DMS153 treated with DMSO at 0.1 percent for 48 hours (cell line): ENCODE results near the gene APOL1.
"Not testable (repeated sequence)": the region's sequence is repeated elsewhere in the genome, so short reads cannot be mapped to it uniquely, and the experiment has no call there.

Experiments
- DNase-seq: peaks from one replicate; lab custom pipeline; 2025; ENCODE audit not compliant: unreplicated experiment; lab: John Stamatoyannopoulos, UW

Gene APOL1

DNA sequence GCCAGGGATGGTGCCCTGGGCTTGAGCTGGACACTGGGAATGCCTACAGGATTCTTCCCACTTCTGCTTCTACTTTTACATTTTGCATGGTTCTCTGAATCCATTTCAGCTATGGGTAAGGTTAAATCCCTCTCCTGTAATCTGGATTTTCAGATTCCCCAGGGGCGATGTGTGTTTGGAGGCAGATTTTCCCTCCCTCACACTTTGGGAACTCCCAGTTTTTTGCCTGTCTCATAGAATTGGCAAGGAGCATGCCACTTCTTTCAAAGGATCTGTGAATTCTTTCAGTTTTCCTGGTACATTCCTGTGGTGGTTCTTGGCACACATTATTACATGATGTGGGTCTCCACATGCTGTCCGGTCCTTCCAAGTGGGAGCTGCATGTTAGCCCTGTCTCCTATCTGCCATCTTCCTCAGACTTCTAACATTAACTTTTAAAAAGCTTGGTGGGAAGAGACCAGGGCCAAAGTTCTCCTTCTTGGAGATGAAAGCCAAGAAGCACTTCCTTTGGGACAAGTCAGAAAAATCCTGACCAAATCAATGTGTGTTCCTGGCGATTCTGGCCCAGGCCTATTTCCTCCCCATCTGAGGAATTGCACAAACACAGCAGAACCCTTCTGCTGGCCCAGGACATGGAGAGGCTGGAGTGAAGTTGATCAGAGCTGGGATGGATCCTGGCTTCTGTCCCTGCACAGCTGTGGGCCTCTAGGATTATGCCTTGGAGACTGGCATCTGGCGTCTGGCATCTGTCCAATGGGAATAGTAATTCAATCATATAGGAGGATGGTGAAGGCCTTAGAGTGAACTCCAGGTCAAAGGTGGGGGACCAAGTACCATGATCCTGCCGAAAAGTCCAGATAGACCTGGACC lies 8.2 kb upstream of the APOL1 start:
- no peak for DNase-seq

- DNase-seq = no peak
Observed at GRCh38 chr22:36245805-36246356, 7.1 kb upstream of the APOL1 start.

DNA sequence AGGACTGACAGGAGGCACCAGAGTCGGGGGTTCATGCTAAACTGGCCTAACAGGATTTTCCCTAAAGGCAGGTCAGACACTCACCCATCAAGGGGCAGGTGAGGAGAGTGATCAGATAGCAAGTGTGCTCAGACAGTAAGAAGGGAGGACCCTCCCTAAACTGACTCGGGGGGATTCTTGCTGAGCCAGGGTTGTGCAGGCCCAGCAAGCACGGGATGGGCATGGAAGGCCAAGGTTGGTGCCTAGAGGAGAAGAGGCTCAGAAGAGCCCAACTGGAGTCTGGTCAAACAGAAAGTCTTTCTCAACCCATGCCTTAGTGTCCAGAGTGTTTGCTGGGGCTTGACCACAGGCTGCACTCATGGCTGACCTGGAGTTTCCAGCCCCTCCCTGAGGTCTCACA lies 6.2 kb upstream of the APOL1 start:
- no peak for DNase-seq

- DNase-seq = no peak
Observed at GRCh38 chr22:36247955-36248354, 5.0 kb upstream of the APOL1 start.

DNA sequence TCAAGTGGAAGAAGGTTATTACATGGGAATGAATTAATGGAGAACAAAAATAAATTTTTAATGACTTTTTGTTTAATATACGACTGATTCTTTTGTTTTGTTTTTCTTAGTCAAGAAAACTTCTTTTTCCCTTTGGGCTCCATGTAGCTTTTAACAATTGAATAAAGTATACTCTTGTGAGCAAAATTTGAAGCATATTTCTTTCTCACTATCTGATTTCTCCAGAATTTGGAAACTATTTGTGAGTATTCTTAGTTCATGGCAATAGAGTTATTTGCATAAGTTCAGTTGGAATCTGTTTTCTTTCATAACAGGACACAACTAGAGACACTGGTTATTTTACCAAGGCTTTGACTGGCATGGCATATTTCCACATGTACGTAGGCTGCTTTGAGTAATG lies 3.8 kb upstream of the APOL1 start:
- DNase-seq = no peak

- not testable (repeated sequence) for DNase-seq
Observed at GRCh38 chr22:36250292-36250960, 2.5 kb upstream of the APOL1 start.

- DNase-seq = not testable (repeated sequence)
Observed at GRCh38 chr22:36251979-36252608, 839 bp upstream of the APOL1 start.

DNA sequence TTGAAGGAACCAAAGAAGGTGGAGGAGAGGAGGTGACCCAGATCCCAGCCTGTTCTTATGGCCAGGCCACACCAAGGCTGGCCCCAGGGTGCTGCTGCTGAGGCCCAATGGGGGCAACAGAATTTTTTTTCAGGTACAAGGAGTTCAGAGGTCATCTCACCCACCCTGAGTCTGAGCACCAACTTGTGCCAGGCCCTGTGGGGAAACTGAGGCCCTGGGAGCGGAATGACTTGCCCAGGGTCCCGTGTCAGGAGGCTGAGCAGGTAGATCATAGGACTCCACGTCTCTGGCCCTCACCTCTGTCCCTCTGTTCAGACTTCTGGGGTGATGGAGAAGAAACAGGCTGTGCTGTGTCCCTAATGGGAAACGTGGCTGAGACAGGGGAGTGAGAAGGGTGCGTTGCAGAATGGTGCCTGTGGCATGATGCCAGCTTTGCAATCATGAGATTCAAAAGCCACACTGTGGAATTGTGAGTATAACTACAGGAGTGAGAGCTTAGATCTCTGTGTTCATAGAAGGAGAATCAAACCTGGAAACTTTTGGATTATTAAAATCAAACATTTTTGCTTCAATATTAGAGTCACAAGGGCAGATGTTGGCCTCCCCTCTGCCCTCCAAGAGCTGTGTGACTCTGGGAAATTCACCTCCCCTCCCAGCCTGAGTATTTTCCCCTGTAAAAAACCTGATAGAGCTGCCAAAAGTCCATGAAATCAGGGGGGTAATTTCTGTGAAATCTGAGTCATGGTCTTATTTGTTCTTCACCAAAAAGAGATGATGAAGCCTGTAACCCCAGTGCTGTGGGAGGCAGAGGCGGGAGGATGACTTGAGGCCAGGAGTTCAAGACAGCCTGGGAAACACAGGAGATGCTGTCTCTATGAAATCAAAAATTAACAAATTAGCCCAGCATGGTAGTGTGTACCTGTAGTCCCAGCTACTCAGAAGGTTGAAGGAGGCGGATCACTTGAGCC lies 874 bp downstream of the APOL1 start:
- DNase-seq = no peak

GRCh38 chr22:36255572-36255971 lies 2.6 kb downstream of the APOL1 start:
- not testable (repeated sequence) for DNase-seq

- DNase-seq = no peak
Observed at GRCh38 chr22:36256478-36256877, 3.5 kb downstream of the APOL1 start.

DNA sequence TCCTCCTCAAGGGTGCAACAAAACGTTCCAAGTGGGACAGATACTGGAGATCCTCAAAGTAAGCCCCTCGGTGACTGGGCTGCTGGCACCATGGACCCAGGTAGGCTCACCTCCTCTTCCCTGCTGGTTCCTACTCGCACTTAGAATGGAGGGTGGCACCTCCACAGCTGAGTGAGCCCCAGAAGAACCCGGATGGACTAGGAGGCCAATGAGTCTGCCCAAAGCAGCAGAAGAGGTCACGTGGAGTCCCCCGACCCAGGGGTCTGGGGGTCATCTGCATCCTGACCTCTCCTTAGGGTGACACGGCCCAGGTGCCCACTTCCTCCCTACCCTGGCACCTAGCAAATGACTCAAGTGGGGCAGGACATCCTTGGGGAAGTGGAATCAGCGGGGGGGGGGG lies 4.4 kb downstream of the APOL1 start:
- no peak for DNase-seq

DNA sequence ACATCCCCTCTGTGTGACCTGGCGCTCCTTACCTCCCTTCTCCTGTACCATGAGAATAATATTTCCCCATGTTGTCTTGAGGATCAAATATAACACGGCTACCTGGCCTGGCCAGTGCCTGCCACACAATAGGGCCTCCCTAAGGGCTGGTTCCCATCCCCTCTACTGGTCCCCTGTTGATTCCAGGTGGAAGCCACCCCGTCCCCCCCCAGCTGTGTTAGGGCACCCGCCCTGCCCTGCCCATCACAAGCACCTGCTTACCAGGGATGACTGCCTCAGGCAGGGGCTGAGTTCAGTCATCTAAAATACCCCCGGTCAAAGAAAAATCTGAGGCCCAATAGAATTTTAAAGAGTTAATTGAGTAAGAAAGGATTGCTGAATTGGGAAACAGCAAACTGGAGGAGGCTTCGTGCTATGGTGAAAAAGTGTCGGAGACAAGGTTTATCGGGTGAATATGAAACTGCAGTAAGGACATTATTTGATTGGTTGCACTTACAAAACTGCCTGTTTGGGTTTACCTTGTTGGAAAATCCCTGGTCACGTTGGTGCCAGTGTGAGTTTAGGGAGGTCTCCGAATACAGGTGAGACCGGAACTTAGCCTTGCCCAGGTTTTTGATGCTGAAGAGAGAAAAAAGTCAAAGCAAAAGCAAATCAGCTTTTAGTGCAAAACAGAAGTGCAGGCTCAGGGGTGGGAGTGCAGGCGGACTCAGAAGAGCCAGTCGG lies 5.2 kb downstream of the APOL1 start:
- no peak for DNase-seq

DNA sequence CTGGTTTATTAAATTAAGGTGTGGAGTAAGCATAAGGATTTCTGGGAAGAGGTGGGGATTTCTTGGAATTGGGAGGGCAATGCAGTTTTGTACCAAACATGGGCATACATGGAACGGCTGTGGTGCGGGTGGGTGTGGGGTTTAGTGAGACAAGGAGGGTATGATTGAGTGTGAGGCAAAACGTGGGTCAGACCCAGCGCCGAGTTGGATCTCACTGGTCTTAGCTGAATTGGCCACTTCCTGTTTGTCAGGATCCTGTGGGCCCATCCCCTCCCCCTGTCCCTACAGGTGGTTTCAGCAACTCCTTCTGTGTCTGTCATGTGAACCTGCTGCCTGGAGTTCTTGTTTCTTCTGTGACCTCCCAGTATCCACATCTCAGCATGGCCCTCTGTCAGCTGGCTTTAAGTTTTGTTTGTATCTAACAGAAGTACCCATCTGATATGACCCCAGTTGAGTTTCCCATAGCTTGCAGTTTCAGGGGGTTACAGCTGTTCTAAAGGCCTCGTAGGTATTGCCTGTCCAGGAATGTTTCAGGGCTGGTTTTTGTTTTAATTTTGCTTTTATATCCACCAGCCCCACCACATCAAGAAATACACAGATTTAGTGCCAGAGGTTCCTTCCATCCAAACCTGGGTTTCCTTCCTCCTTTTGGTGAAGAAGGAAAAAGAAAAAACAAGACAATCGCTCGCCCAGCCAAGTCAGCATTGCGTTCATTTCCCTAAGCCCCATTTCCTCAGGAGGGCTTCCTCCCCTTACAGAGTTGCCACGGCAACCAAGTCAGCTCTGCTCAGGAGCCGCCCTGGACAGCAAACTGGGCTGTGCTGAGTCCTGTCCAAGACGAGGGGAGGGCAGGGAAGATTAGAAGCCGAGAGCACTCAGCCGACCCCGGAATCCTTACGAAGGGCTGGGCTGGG lies 6.0 kb downstream of the APOL1 start:
- no peak for DNase-seq

DNA sequence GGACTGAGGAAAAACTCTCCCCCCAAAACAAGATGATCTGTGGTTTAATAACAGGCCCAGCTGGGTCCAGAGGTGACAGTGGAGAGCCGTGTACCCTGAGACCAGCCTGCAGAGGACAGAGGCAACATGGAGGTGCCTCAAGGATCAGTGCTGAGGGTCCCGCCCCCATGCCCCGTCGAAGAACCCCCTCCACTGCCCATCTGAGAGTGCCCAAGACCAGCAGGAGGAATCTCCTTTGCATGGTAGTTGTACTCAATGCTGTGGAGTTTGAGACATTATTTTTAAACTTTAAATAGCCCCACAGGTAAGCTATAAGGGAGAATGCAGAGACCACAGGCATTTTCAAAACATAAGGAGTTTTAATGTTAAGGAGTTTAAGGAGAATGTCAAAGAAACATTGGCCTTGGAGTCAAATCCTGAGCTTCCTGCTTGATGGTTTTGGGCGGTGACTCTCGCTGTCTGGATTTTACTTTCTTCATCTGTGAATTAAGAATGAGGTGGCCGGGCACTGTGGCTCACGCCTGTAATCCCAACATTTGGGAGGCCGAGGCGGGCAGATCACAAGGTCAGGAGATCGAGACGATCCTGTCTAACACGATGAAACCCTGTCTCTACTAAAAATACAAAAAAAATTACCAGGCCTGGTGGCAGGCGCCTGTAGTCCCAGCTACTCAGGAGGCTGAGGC lies 6.8 kb downstream of the APOL1 start:
- DNase-seq = no peak

GRCh38 chr22:36261675-36262074 lies 8.7 kb downstream of the APOL1 start:
- not testable (repeated sequence) for DNase-seq

DNA sequence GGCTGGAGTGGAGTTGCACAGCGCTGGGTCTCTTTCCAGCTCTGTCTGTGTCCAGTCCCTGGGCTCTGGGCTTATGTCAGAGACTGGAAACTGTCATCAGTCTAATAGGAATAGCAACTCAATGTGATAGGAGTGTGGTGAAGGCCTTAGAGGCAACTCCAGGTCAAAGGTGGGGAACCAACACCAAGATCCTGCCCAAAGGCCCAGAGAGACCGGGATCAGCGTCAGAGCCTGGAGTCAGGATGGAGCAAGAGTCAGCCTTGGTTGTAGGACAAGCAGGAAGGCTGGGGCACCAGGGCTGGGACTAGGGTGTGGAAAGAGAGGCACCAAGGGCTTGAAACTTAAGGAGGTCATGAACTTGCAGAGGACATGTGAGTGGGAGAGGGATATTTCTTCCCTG lies 9.4 kb downstream of the APOL1 start:
- not testable (repeated sequence) for DNase-seq

- not testable (repeated sequence) for DNase-seq
Observed at GRCh38 chr22:36263216-36263673, 10.3 kb downstream of the APOL1 start.
